ENCODE measurements around the gene RITA1.
"Not testable (repeated sequence)": the region's sequence is repeated elsewhere in the genome, so short reads cannot be mapped to it uniquely, and the experiment has no call there.

DNA sequence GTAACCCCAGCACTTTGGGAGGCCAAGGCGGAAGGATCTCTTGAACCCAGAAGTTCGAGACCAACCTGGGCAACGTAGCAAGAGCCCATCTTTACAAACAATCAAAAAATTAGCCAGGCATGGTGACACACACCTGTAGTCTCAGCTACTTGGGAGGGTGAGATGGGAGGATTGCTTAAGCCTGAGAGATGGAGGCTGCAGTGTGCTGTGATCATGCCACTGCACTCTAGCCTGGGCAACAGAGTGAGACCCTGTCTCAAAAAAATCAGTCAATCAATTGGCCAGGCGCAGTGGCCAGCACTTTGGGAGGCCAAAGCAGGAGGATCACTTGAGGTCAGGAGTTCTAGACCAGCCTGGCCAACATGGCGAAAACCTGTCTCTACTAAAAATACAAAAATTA is 21.3 kb downstream of the RITA1 start:
- TF ChIP-seq, protein P1, sequence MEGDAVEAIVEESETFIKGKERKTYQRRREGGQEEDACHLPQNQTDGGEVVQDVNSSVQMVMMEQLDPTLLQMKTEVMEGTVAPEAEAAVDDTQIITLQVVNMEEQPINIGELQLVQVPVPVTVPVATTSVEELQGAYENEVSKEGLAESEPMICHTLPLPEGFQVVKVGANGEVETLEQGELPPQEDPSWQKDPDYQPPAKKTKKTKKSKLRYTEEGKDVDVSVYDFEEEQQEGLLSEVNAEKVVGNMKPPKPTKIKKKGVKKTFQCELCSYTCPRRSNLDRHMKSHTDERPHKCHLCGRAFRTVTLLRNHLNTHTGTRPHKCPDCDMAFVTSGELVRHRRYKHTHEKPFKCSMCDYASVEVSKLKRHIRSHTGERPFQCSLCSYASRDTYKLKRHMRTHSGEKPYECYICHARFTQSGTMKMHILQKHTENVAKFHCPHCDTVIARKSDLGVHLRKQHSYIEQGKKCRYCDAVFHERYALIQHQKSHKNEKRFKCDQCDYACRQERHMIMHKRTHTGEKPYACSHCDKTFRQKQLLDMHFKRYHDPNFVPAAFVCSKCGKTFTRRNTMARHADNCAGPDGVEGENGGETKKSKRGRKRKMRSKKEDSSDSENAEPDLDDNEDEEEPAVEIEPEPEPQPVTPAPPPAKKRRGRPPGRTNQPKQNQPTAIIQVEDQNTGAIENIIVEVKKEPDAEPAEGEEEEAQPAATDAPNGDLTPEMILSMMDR (IDR thresholded peaks at IDR 0.05), result not testable (repeated sequence)
- not testable (repeated sequence) for TF ChIP-seq POLR2A (IDR thresholded peaks at IDR 0.05)

Data from ovary (tissue), 3 donors.